Neuronal stem cell (in vitro differentiated cells): ENCODE measurements around the gene SRA1.

Source experiments
- DNase-seq: peaks from one replicate; pipeline ENCODE4 v3.0.0-alpha.2; 2013; ENCODE audit warnings: low spot score
- H2AFZ ChIP-seq: one replicate; pipeline ENCODE4 v1.6.1; 2013; ENCODE audit warnings: mild to moderate bottlenecking, low read length, inconsistent platforms
- H2AK5ac ChIP-seq: 2 replicates; pipeline ENCODE4 v1.6.1; 2013; ENCODE audit warnings: low read depth, mild to moderate bottlenecking, inconsistent platforms, low read length, moderate library complexity, mixed read lengths
- H2BK120ac ChIP-seq: 2 replicates; pipeline ENCODE4 v1.6.1; 2013; ENCODE audit warnings: low read depth, mild to moderate bottlenecking, inconsistent platforms, low read length, moderate library complexity, mixed read lengths
- H2BK12ac ChIP-seq: one replicate; pipeline ENCODE4 v1.6.1; 2013; ENCODE audit warnings: low read length, inconsistent platforms
- H2BK15ac ChIP-seq: 2 replicates; pipeline ENCODE4 v1.6.1; 2013; ENCODE audit warnings: mild to moderate bottlenecking, low read length, inconsistent platforms, mixed read lengths
- H2BK5ac ChIP-seq: one replicate; pipeline ENCODE4 v1.6.1; 2013; ENCODE audit warnings: inconsistent platforms, mild to moderate bottlenecking, low read length, moderate library complexity
- H3K14ac ChIP-seq: one replicate; pipeline ENCODE4 v1.6.1; 2013; ENCODE audit warnings: low read length, inconsistent platforms
- H3K18ac ChIP-seq: 2 replicates; pipeline ENCODE4 v1.6.1; 2013; ENCODE audit warnings: low read length, inconsistent platforms
- H3K23ac ChIP-seq: 2 replicates; pipeline ENCODE4 v1.6.1; 2013; ENCODE audit warnings: low read depth, mild to moderate bottlenecking, mixed read lengths, low read length, inconsistent platforms; ENCODE audit not compliant: poor library complexity
- H3K27ac ChIP-seq: replicated peaks from 3 replicates; pipeline ENCODE4 v1.5.1; 2013; ENCODE audit warnings: low read length, inconsistent platforms
- H3K27me3 ChIP-seq, 3 experiments: 2 replicates each; pipeline ENCODE4 v1.6.1; 2013; ENCODE audit warnings: low read length in 3 of 3, mild to moderate bottlenecking in 2 of 3, inconsistent platforms in 1 of 3, low read depth in 1 of 3, mixed read lengths in 1 of 3, moderate library complexity in 1 of 3; ENCODE audit not compliant: control insufficient read depth in 3 of 3, insufficient read depth in 3 of 3
- H3K36me3 ChIP-seq, 2 donors: replicated peaks in 1 of 2; 2 replicates each; pipeline ENCODE4 v1.6.1; 2013; ENCODE audit warnings: low read length in 2 of 2; ENCODE audit not compliant: control insufficient read depth in 2 of 2, insufficient read depth in 2 of 2
- H3K4ac ChIP-seq: 2 replicates; pipeline ENCODE4 v1.6.1; 2013; ENCODE audit warnings: inconsistent platforms, mild to moderate bottlenecking, low read length, moderate library complexity
- H3K4me1 ChIP-seq, 2 donors: 1 replicate in 1 of 2; 2 replicates in 1 of 2; pipeline ENCODE4 v1.6.1; 2013; ENCODE audit warnings: low read length in 2 of 2, low read depth in 1 of 2; ENCODE audit not compliant: control insufficient read depth in 2 of 2, insufficient read depth in 1 of 2
- H3K4me2 ChIP-seq: one replicate; pipeline ENCODE4 v1.6.1; 2013; ENCODE audit warnings: mild to moderate bottlenecking, low read length, inconsistent platforms; ENCODE audit not compliant: insufficient read depth, poor library complexity, severe bottlenecking
- H3K4me3 ChIP-seq, 2 donors: 2 replicates each; pipeline ENCODE4 v1.5.1; 2013; ENCODE audit warnings: low read length in 2 of 2, mild to moderate bottlenecking in 2 of 2, inconsistent platforms in 1 of 2, moderate library complexity in 1 of 2
- H3K79me1 ChIP-seq: one replicate; pipeline ENCODE4 v1.6.1; 2013; ENCODE audit warnings: low read depth, mild to moderate bottlenecking, inconsistent platforms, low read length, moderate library complexity
- H3K9ac ChIP-seq: one replicate; pipeline ENCODE4 v1.6.1; 2013; ENCODE audit warnings: mild to moderate bottlenecking, low read depth, low read length, inconsistent platforms; ENCODE audit not compliant: poor library complexity
- H3K9me3 ChIP-seq, 2 donors: replicated peaks in 1 of 2; 2 replicates each; pipeline versions ENCODE3 to v1.6.1; 2013; ENCODE audit warnings: low read length in 2 of 2, mild to moderate bottlenecking in 2 of 2, inconsistent platforms in 1 of 2, low read depth in 1 of 2, mixed read lengths in 1 of 2, moderate library complexity in 1 of 2; ENCODE audit not compliant: control insufficient read depth in 2 of 2, insufficient read depth in 1 of 2
- H4K8ac ChIP-seq: one replicate; pipeline ENCODE4 v1.6.1; 2013; ENCODE audit warnings: low read depth, mild to moderate bottlenecking, inconsistent platforms, low read length, moderate library complexity
- H4K91ac ChIP-seq: one replicate; pipeline ENCODE4 v1.6.1; 2013; ENCODE audit warnings: low read length, low read depth, mild to moderate bottlenecking, inconsistent platforms; ENCODE audit not compliant: poor library complexity
- WGBS, 2 donors: extraction: QIAGEN DNeasy Blood & Tissue Kit; methylation state at CpG; one replicate each; pipeline ENCODE4 v1.1.7; 2013; ENCODE audit warnings: missing lambda C conversion rate in 2 of 2, mixed read lengths in 1 of 2; ENCODE audit not compliant: insufficient read length in 2 of 2, insufficient replicate concordance in 1 of 2; ENCODE audit errors: extremely low coverage in 2 of 2; 5-methylcytosine and 5-hydroxymethylcytosine counted together

Gene SRA1

GRCh38 chr5:140563596-140563995, 6.3 kb upstream of the SRA1 start:
- H2BK15ac ChIP-seq = no peak overlapping the region
- H3K9ac ChIP-seq = peak overlapping the region; percentile 91
- no peak overlapping the region for H4K91ac ChIP-seq
- H2BK12ac ChIP-seq = peak overlapping the region; percentile 59
- H3K14ac ChIP-seq = no peak overlapping the region
- no peaks in the 10 kb centered on the region for H3K9me3 ChIP-seq
- H2BK120ac ChIP-seq = peak overlapping the region; percentile 73
- H2AFZ ChIP-seq = peak overlapping the region; percentile 84
- no peak overlapping the region for H3K23ac ChIP-seq
- no peaks in the 10 kb centered on the region for H3K27me3 ChIP-seq
- H3K4ac ChIP-seq = no peak overlapping the region
- no peak for DNase-seq
- no CpG with 5 or more reads among the region's 8 CpGs for WGBS, 2 donors
- H3K36me3 ChIP-seq = peaks cover 24 to 57% of the 10 kb centered on the region in 2 donors
- H3K18ac ChIP-seq = peak overlapping the region; percentile 96
- peak overlapping the region; percentile 16 for H2AK5ac ChIP-seq
- peak overlapping the region; percentile 21 for H4K8ac ChIP-seq
- peaks cover 3% of the 10 kb centered on the region for H3K79me1 ChIP-seq
- H3K4me2 ChIP-seq = peak overlapping the region; percentile 65
- H3K4me3 ChIP-seq = peak overlapping the region; percentile 73 to 85
- no peak overlapping the region for H3K27ac ChIP-seq
- peaks cover 6% of the 10 kb centered on the region in 2 donors for H3K4me1 ChIP-seq
- peak overlapping the region; percentile 1 for H2BK5ac ChIP-seq

GRCh38 chr5:140561753-140562523, 4.7 kb upstream of the SRA1 start:
- no peak overlapping the region for H3K9ac ChIP-seq

DNA sequence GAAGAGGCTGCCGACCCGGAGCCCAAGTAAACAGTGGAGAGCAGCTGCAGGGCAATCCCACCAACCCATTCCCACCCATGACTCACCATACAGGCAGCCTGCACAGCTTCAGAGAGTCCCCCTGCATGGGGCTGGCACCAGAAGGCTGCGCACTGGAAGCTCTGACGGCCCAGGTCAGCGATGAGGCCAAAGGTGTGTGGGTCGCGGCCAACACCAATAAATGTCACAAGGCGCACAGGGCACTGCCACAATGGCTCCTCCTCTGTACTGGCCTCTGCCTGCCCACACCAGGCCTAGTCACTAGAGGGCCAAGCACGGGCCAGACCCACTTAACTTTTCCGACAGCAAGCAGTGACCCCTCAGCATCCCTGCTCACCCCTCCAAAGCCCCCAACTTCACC, 3.0 kb upstream of the SRA1 start:
- H2BK120ac ChIP-seq = no peak overlapping the region
- no peak overlapping the region for H4K91ac ChIP-seq
- H2BK12ac ChIP-seq = no peak overlapping the region
- no CpG with 5 or more reads among the region's 10 CpGs for WGBS, 2 donors
- H3K23ac ChIP-seq = no peak overlapping the region
- no peak overlapping the region for H2AFZ ChIP-seq
- H3K36me3 ChIP-seq = peaks cover 5 to 31% of the 10 kb centered on the region in 2 donors
- H3K9me3 ChIP-seq = no peaks in the 10 kb centered on the region
- H2BK5ac ChIP-seq = peak overlapping the region; percentile 2
- peaks cover 5% of the 10 kb centered on the region for H3K79me1 ChIP-seq
- H3K27ac ChIP-seq = no peak overlapping the region
- no peak overlapping the region for H3K18ac ChIP-seq
- H3K27me3 ChIP-seq = no peaks in the 10 kb centered on the region
- H3K4me1 ChIP-seq = peaks cover 9 to 12% of the 10 kb centered on the region in 2 donors
- no peak overlapping the region for H3K9ac ChIP-seq
- no peak overlapping the region for H3K4me3 ChIP-seq
- H2AK5ac ChIP-seq = no peak overlapping the region
- H2BK15ac ChIP-seq = no peak overlapping the region
- DNase-seq = no peak
- H3K4ac ChIP-seq = no peak overlapping the region
- H3K14ac ChIP-seq = no peak overlapping the region
- H4K8ac ChIP-seq = no peak overlapping the region
- no peak overlapping the region for H3K4me2 ChIP-seq

More at GRCh38 chr5:140561753-140562523, 4.7 kb upstream of the SRA1 start:
- Histone ChIP-seq H2AK5ac (no peak overlapping the region), H3K36me3 (peaks cover 11 to 41% of the 10 kb centered on the region in 2 donors), H4K8ac (no peak overlapping the region), H3K27me3 (no peaks in the 10 kb centered on the region), H3K4me2 (no peak overlapping the region), H2AFZ (no peak overlapping the region), H3K4ac (no peak overlapping the region), H3K14ac (no peak overlapping the region), H3K9me3 (no peaks in the 10 kb centered on the region), H3K4me1 (peaks cover 6 to 9% of the 10 kb centered on the region in 2 donors), H3K79me1 (peaks cover 6% of the 10 kb centered on the region), H2BK12ac (no peak overlapping the region), H4K91ac (no peak overlapping the region), H2BK5ac (no peak overlapping the region), H2BK15ac (no peak overlapping the region), H3K4me3 (no peak overlapping the region), H2BK120ac (no peak overlapping the region), H3K18ac (no peak overlapping the region), H3K23ac (no peak overlapping the region), H3K27ac (no peak overlapping the region)
- no peak for DNase-seq
- no CpG with 5 or more reads among the region's 10 CpGs for WGBS, 2 donors

DNA sequence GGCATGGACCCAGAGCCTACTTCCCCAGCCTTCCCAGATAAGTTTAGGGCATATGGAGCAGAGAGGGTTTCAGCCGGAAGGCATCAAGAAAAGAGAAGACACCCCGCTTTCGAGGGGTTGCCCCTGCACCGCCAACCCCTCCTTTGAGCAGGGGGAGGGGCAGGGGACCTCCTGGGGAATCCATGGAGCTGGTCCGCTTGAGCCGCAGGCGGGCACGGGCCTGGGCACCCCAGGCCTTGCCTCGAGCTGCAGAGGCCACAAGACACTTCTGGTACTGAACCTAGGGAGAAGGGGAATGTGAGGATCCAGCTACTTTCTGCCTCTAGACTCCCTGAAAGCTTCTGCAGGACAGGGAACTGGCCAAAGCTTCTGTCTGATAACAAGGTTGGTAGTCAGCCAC, 1.3 kb upstream of the SRA1 start:
- Histone ChIP-seq H3K27ac (no peak overlapping the region), H3K9ac (no peak overlapping the region), H3K4me1 (peaks cover 8 to 9% of the 10 kb centered on the region in 2 donors), H3K23ac (no peak overlapping the region), H3K4ac (no peak overlapping the region), H2BK12ac (no peak overlapping the region), H3K4me3 (no peak overlapping the region), H2AK5ac (peak overlapping the region; percentile 1), H4K8ac (no peak overlapping the region), H2BK120ac (no peak overlapping the region), H3K14ac (no peak overlapping the region), H2BK5ac (no peak overlapping the region), H2AFZ (no peak overlapping the region), H2BK15ac (no peak overlapping the region), H3K79me1 (peaks cover 3% of the 10 kb centered on the region), H3K27me3 (no peaks in the 10 kb centered on the region), H3K4me2 (no peak overlapping the region), H3K9me3 (no peaks in the 10 kb centered on the region), H3K18ac (no peak overlapping the region), H4K91ac (no peak overlapping the region), H3K36me3 (peaks cover 5 to 44% of the 10 kb centered on the region in 2 donors)
- DNase-seq = no peak
- WGBS, 2 donors = no CpG with 5 or more reads among the region's 9 CpGs
